Lung (tissue), 12 donors: ENCODE measurements around the gene XPNPEP2. TPM values are rescaled to one million over a fixed set of nuclear protein-coding genes. Genes with fewer than 3 reads are reported as not detected.
"Not testable (repeated sequence)": the region's sequence is repeated elsewhere in the genome, so short reads cannot be mapped to it uniquely, and the experiment has no call there.

Experiments used
- ATAC-seq: fragments of 200-7000 bp; cut with Tn5 transposase; one replicate; pipeline ENCODE4 v1.9.1; 2020; ENCODE audit warnings: moderate number of reproducible peaks; ENCODE audit not compliant: insufficient read depth, low FRiP score
- DNase-seq, 3 donors: peaks; one replicate each; pipeline ENCODE4 v3.0.0-alpha.2; 2013 to 2017
- H3K27ac ChIP-seq, 2 donors: one replicate each; pipeline ENCODE4 v1.5.1; 2013; ENCODE audit warnings: mild to moderate bottlenecking in 2 of 2, moderate library complexity in 2 of 2, control low read depth in 1 of 2, inconsistent platforms in 1 of 2, low read depth in 1 of 2, low read length in 1 of 2
- H3K27me3 ChIP-seq, 3 donors: one replicate each; pipeline ENCODE4 v1.5.1; 2013; ENCODE audit warnings: low read length in 2 of 3; ENCODE audit not compliant: control insufficient read depth in 3 of 3, insufficient read depth in 3 of 3
- H3K36me3 ChIP-seq, 4 donors: one replicate each; pipeline ENCODE4 v1.5.1; 2013; ENCODE audit warnings: low read length in 4 of 4, mild to moderate bottlenecking in 1 of 4, moderate library complexity in 1 of 4; ENCODE audit not compliant: control insufficient read depth in 4 of 4, insufficient read depth in 4 of 4
- H3K4me1 ChIP-seq, 5 donors: one replicate each; pipeline ENCODE4 v1.5.1; 2013; ENCODE audit warnings: low read length in 5 of 5, mild to moderate bottlenecking in 2 of 5, moderate library complexity in 1 of 5; ENCODE audit not compliant: control insufficient read depth in 5 of 5, insufficient read depth in 5 of 5
- H3K4me3 ChIP-seq: one replicate; pipeline ENCODE4 v1.5.1; 2013; ENCODE audit warnings: mild to moderate bottlenecking, control low read depth, moderate library complexity
- H3K9ac ChIP-seq, 2 donors: one replicate each; pipeline ENCODE4 v1.5.1; 2013; ENCODE audit warnings: low read length in 2 of 2, control low read depth in 1 of 2; ENCODE audit not compliant: insufficient read depth in 1 of 2
- H3K9me3 ChIP-seq, 4 donors: one replicate each; pipeline ENCODE4 v1.5.1; 2013; ENCODE audit warnings: low read length in 3 of 4, mild to moderate bottlenecking in 1 of 4, moderate library complexity in 1 of 4; ENCODE audit not compliant: control insufficient read depth in 4 of 4, insufficient read depth in 3 of 4
- WGBS, 2 donors: extraction: QIAGEN DNeasy Blood & Tissue Kit; methylation state at CpG; one replicate each; pipeline ENCODE4 v1.1.7; 2013; 5-methylcytosine and 5-hydroxymethylcytosine counted together
- polyA plus RNA-seq, 2 donors: library from polyadenylated mRNA; stranded (reverse); fragments of 200-250 nt; gene quantifications; one replicate each; pipeline ENCODE4 v1.2.1, GENCODE V29; 2013
- total RNA-seq, 2 donors: library from RNA; depleted of rRNA in 1 of 2; stranded (reverse); fragments of >200 nt in 1 of 2; gene quantifications; one replicate each; pipeline ENCODE4 v1.2.1, GENCODE V29; 2014 to 2021
- TF ChIP-seq, protein P1 (sequence below): IDR thresholded peaks from 2 replicates; pipeline ENCODE4 v1.5.1; 2012; ENCODE audit warnings: mild to moderate bottlenecking; ENCODE audit errors: control extremely low read depth, extremely low read depth
- donor health status: control.
- donor health status: control.
- donor health status: Bipolar disorder and iron deficiency.
- donor health status: healthy.
- donor health status: DM: yes; HTN: yes; CAD: no.

The XPNPEP2 gene
- total and polyA plus RNA-seq, 4 donors = 0.61 to 2.1 (median 1.3) TPM

DNA sequence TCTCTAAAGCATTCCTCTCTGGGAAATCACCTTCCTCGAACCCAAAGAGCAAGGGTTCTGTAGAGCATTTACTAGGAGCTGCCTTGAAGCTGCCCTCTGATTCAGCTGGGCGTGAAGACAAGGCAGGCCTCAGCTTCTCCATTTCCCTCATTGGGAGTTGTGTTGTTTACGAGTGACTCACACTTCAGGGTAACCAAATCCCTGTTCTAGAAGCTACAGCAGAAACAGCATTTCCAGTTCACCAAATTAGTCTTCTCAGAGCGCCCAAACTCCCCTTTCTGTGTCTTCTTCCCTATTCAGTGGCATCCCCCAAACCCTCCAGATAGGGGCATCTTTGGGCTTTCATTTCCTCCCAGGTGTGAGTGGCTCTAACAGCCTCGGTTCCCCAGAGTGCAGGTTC is 863 bp upstream of the XPNPEP2 start:
- ATAC-seq (no peak), DNase-seq (no peak)
- Histone ChIP-seq H3K4me3 (no peak overlapping the region), H3K36me3 (no peaks in the 10 kb centered on the region), H3K9me3 (peaks cover 0 to 7% (median 0%) of the 10 kb centered on the region in 4 donors), H3K9ac (no peak overlapping the region), H3K27me3 (no peaks in the 10 kb centered on the region), H3K27ac (no peak overlapping the region), H3K4me1 (peaks cover 0 to 28% (median 3%) of the 10 kb centered on the region in 5 donors)
- TF ChIP-seq, protein P1, sequence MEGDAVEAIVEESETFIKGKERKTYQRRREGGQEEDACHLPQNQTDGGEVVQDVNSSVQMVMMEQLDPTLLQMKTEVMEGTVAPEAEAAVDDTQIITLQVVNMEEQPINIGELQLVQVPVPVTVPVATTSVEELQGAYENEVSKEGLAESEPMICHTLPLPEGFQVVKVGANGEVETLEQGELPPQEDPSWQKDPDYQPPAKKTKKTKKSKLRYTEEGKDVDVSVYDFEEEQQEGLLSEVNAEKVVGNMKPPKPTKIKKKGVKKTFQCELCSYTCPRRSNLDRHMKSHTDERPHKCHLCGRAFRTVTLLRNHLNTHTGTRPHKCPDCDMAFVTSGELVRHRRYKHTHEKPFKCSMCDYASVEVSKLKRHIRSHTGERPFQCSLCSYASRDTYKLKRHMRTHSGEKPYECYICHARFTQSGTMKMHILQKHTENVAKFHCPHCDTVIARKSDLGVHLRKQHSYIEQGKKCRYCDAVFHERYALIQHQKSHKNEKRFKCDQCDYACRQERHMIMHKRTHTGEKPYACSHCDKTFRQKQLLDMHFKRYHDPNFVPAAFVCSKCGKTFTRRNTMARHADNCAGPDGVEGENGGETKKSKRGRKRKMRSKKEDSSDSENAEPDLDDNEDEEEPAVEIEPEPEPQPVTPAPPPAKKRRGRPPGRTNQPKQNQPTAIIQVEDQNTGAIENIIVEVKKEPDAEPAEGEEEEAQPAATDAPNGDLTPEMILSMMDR = no peak
- 55 to 60% methylated on average over 5 of the region's 5 CpGs for WGBS, 2 donors

DNA sequence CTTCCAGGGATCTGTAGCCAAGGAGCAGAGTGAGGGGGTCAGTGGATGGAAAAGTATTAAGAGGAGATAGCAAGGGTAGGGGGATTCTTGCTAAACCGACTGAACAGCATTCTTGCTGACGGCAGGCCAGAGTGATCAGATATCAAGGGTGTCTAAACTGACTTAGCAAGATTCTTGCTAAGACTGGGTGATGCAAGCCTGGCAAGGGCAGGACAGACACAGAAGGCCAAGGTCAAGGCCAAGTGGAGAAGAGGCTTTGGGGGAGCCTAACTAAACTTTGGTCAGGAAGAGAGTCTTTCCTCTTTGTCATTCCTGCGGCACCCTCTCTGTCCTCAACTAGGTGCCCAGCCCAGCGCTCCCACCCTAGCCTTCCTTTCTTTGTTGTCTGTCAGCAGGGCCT is 799 bp downstream of the XPNPEP2 start:
- no peaks in the 10 kb centered on the region for H3K27me3 ChIP-seq
- H3K9me3 ChIP-seq = peaks cover 0 to under 1% (median 0%) of the 10 kb centered on the region in 4 donors
- ATAC-seq (no peak), DNase-seq (peak; percentile 40 to 72 (median 57))
- peaks cover 0 to 28% (median 3%) of the 10 kb centered on the region in 5 donors for H3K4me1 ChIP-seq
- no peak overlapping the region for H3K9ac ChIP-seq
- H3K27ac ChIP-seq = no peak overlapping the region
- 73 to 81% methylated on average over 4 of the region's 4 CpGs for WGBS, 2 donors
- H3K36me3 ChIP-seq = no peaks in the 10 kb centered on the region
- TF ChIP-seq, protein P1 = no peak
- H3K4me3 ChIP-seq = no peak overlapping the region

DNA sequence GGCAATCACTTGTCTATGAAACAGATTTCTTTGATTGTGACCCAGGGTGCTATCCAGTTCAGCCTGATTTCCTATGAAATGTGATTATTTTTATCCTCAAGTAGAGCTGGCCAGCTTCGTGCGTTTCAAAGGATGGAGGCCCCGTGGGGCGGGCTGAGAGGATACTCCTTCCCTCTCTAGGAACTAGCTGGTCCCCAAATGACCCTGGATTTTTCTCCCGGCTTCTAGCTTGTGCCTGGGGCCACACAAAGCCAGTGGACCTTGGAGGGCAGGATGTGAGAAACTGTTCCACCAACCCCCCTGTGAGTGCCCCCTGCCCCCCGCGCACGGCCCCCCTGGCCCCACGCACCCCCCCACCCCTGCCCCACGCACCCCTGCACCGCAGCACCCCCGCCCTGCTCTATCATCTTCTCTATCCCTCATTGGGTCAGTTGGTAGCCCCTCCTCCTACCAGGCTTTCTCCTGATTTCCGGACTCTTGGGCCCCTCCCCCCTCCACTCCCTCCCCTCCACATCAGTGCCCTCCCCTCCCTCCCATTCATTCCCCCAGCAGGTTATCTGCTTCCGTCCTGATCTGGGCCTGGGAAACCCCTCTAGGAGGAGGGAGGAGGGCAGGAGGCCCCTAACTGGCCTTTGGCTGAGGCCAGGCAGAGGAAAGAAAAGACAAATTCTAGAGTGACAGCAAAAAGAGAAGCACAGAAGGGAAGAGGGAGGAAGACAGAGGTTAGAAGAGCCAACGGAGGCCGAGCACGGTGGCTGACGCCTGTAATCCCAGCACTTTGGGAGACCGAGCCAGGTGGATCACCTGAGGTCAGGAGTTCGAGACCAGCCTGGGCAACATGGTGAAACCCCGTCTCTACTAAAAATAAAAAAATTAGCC is 3.3 kb downstream of the XPNPEP2 start:
- H3K9ac ChIP-seq = no peak overlapping the region
- no peaks in the 10 kb centered on the region for H3K27me3 ChIP-seq
- H3K4me3 ChIP-seq = no peak overlapping the region
- peaks cover 0 to 28% (median 3%) of the 10 kb centered on the region in 5 donors for H3K4me1 ChIP-seq
- whole genome bisulfite sequencing, 2 donors = 46 to 47% methylated on average over 11 to 21 of the region's 21 CpGs
- TF ChIP-seq, protein P1 = no peak
- peaks cover 0 to 2% (median 0%) of the 10 kb centered on the region in 4 donors for H3K9me3 ChIP-seq
- ATAC-seq (no peak), DNase-seq (peak in 2 of 3 donors; percentile 37 to 43)
- no peaks in the 10 kb centered on the region for H3K36me3 ChIP-seq
- no peak overlapping the region for H3K27ac ChIP-seq

DNA sequence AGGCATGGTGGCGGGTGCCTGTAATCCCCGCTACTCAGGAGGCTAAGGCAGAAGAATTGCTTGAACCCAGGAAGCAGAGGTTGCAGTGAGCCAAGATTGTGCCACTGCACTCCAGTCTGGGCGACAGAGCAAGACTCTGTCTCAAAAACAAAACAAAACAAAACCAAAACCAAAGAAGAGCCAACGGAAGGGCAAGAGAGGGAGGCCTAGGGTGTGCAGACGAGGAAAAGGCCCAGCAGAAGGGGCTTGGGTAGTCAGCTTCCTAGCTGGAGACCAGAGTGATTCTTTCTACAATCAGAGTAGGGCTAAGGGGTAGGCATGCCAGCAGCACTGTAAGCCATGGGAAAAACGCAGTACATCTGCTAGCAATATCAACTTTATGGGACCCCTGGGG is 4.0 kb downstream of the XPNPEP2 start:
- not testable (repeated sequence) for DNase-seq, H3K9me3 ChIP-seq, H3K27ac ChIP-seq, H3K36me3 ChIP-seq, H3K27me3 ChIP-seq, H3K4me3 ChIP-seq, H3K9ac ChIP-seq, ATAC-seq
- WGBS, 2 donors = 69 to 78% methylated on average over 6 of the region's 6 CpGs
- peaks cover 0 to 27% (median 3%) of the 10 kb centered on the region in 5 donors for H3K4me1 ChIP-seq
